Skeletal muscle tissue (tissue), 4 donors: ENCODE data around the gene CBX5. TPM values are rescaled to one million over a fixed set of nuclear protein-coding genes. Genes with fewer than 3 reads are reported as not detected.
"Not testable (repeated sequence)": the region's sequence is repeated elsewhere in the genome, so short reads cannot be mapped to it uniquely, and the experiment has no call there.

Experiments
- H3K27ac ChIP-seq: one replicate; pipeline ENCODE4 v1.7.0; 2013; ENCODE audit warnings: mild to moderate bottlenecking, low read depth, low read length, inconsistent platforms
- H3K27me3 ChIP-seq, 3 donors: one replicate each; pipeline ENCODE4 v1.7.0; 2013; ENCODE audit warnings: low read length in 3 of 3; ENCODE audit not compliant: control insufficient read depth in 3 of 3, insufficient read depth in 3 of 3
- H3K36me3 ChIP-seq, 3 donors: one replicate each; pipeline ENCODE4 v1.7.0; 2013; ENCODE audit warnings: low read length in 3 of 3; ENCODE audit not compliant: control insufficient read depth in 3 of 3, insufficient read depth in 3 of 3
- H3K4me1 ChIP-seq, 3 donors: one replicate each; pipeline ENCODE4 v1.7.0; 2013; ENCODE audit warnings: low read length in 3 of 3, mild to moderate bottlenecking in 3 of 3; ENCODE audit not compliant: control insufficient read depth in 3 of 3, insufficient read depth in 3 of 3
- H3K4me3 ChIP-seq, 3 donors: one replicate each; pipeline ENCODE4 v1.7.0; 2013; ENCODE audit warnings: low read length in 3 of 3
- H3K9ac ChIP-seq, 3 donors: one replicate each; pipeline ENCODE4 v1.7.0; 2013; ENCODE audit warnings: low read length in 3 of 3, mild to moderate bottlenecking in 3 of 3, moderate library complexity in 2 of 3, low read depth in 1 of 3
- H3K9me3 ChIP-seq, 3 donors: one replicate each; pipeline ENCODE4 v1.7.0; 2013; ENCODE audit warnings: low read length in 3 of 3; ENCODE audit not compliant: control insufficient read depth in 3 of 3
- total RNA-seq: library from RNA; depleted of rRNA; stranded (reverse); fragments of >200 nt; gene quantifications from one replicate; pipeline ENCODE4 v1.2.3, GENCODE V29; 2014
- donor health status: Osteomylitis.

CBX5 gene
- total RNA-seq: 49.6 TPM

DNA sequence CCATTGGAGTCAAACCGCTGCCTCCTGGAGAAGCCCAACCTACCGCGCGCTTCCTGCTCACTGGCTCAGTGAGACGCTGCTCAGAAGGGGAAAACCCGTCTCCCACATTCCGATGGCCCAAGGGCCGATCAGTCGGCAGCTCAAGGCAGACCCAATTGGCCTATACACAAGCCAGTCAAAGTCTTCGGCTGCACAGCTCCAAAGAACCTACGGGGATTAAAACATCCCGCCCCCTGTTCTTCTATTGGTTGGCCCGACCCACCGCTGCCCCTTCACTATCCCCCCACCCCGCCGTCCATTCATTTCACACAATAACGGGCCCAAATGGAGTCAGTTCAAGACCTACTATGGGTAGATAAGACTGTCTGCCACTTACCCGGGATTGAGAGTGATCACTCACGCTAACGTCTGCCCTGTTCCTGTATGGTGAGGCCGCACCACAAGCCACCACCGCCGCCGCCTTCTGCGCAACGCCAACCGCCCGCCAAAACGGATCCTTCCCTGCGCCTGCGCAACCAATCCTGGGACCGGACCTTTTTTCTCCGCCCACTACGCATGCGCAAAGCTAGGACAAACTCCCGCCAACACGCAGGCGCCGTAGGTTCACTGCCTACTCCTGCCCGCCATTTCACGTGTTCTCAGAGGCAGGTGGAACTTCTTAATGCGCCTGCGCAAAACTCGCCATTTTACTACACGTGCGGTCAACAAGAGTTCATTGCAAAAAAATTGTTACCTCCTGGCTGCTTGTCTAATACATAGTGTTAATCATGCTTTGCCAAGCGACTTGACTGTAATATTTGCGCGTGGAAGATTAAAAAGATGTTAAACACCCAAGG, at the start of gene CBX5:
Gene CBX5 (minus strand): TSS at position 491 of the 836 bp plus-strand sequence. CDS start 22,472 bp downstream, outside the sequence.
- Histone ChIP-seq H3K4me3 (peak within 1 kb of the TSS; percentile 89 to 97 (median 97)), H3K27ac (peak within 1 kb of the TSS; percentile 97), H3K9ac (peak within 1 kb of the TSS; percentile 89 to 99 (median 96)), H3K36me3 (peaks cover 24 to 33% (median 27%) of the 10 kb centered on the region in 3 donors), H3K4me1 (peaks cover 48 to 52% (median 50%) of the 10 kb centered on the region in 3 donors), H3K27me3 (no peaks in the 10 kb centered on the region), H3K9me3 (no peaks in the 10 kb centered on the region)

DNA sequence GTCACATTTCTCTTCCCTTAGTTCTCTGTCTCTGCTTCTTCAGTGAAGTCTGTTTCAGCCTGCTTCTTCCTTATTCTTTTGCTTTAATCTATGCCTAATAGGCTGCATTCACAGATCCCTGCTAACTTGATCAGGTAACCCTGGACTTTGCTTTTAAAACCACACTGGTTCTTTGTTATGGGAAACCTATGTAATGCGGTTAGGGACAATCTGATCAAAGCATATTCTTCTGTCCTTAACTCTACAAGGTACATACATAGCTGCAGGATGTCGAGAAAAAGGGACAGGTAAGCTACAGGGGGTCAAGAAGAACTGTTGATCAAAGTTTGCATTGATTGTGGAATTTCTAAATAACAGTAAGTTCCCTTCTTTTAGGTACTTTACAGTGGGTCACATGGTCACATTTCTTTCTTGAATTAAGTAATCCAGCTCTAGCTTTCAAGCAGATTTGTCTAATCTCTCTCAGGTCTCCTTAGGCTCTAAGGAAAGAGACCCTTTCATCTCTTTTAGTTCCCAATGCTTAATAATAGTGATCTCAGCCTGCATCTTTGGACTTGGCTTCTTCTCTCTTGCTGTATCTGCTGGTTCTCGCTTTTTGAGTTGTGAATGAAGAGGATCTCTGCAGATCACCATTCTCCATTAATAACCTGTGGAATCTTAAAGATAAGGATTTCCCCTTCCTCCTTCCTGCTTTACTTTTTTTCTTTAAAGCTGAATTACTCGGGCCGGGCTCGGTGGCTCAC, 48.8 kb upstream of the CBX5 start:
- Histone ChIP-seq H3K4me3 (no peak overlapping the region), H3K4me1 (peaks cover 10 to 17% (median 17%) of the 10 kb centered on the region in 3 donors), H3K9me3 (no peaks in the 10 kb centered on the region), H3K36me3 (peaks cover 0 to 10% (median 0%) of the 10 kb centered on the region in 3 donors), H3K27ac (no peak overlapping the region), H3K9ac (no peak overlapping the region), H3K27me3 (no peaks in the 10 kb centered on the region)

DNA sequence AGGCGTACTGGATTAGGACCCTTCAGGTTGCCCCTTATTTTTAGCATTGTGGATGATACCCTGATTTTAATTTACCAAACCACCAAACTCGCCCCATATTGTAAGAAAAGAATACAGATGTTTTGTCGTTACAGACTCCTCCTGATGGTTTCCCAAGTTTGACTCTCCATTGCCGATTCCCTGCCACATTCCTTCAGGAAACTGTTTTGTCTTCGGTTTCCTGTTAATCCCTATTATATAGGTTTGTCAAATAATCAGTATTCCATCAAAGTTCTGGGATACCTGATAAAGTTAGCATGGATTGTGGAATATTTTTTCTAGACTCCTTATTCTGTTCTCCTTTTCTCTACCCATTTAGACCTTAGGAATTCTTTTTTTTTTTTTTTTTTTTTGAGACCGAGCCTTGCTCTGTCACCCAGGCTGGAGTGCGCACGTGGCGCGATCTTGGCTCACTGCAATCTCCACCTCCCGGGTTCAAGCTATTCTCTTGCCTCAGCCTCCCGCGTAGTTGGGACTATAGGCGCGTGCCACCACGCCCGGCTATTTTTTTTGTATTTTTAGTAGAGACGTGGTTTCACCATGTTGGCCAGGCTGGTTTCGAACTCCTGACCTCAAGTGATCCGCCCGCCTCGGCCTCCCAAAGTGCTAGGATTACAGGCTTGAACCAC, 45.7 kb upstream of the CBX5 start:
- H3K27me3 ChIP-seq, H3K9me3 ChIP-seq, H3K36me3 ChIP-seq: not testable (repeated sequence)
- Histone ChIP-seq H3K27ac (peak overlapping the region; percentile 81), H3K4me1 (peaks cover 7 to 17% (median 14%) of the 10 kb centered on the region in 3 donors), H3K4me3 (peak overlapping the region; percentile 82 to 100 (median 99)), H3K9ac (peak overlapping the region; percentile 93 to 97 (median 96))

DNA sequence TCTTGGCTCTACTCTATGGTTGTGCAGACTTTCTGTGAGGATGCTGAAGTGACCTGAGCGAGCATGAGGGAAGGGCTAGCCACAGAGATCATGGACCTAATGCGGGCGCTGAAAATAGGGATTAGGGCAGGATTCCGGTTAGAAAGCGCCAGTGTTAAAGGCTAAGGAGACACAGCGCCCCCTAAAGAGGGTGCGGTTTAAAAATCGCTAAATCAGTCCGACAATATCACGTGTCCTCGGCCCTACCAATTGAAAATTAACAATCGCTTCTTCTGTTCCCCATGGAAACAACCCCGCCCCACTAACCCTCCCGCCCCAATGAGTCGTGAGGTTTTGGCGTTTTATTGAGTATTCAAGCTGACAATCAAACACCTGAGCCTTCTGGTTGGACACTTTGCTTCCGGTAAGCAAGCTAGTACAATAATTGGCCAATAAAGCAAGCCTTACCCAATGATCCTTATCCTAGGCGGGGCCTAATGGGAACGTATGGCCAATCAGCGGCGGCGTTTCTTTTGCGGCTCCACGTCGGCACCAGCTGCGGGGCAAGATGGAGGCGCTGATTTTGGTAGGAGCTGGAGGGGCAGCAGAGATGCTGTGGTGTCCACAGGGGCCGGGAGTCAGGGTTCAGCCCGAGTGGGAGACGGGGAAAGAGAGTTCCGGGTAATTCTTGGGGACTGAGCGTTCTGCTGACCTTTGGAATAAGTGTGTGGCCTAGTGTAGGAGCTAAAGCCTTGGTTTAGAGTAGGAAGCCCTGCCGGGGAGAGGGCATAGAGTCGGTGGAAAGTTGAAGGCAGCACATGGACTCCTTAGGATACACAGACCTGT, 44.9 kb upstream of the CBX5 start, which contains the start of gene COPZ1:
Gene COPZ1 (plus strand): TSS at position 515 of the 825 bp plus-strand sequence. CDS start 33 bp downstream, at position 548.
- Histone ChIP-seq H3K4me3 (peak within 1 kb of the TSS; percentile 82 to 100 (median 99)), H3K27ac (peak within 1 kb of the TSS; percentile 81), H3K4me1 (peaks cover 7 to 17% (median 12%) of the 10 kb centered on the region in 3 donors), H3K9ac (peak within 1 kb of the TSS; percentile 93 to 97 (median 96)), H3K36me3 (peaks cover 0 to 4% (median 0%) of the 10 kb centered on the region in 3 donors), H3K27me3 (no peaks in the 10 kb centered on the region), H3K9me3 (no peaks in the 10 kb centered on the region)

DNA sequence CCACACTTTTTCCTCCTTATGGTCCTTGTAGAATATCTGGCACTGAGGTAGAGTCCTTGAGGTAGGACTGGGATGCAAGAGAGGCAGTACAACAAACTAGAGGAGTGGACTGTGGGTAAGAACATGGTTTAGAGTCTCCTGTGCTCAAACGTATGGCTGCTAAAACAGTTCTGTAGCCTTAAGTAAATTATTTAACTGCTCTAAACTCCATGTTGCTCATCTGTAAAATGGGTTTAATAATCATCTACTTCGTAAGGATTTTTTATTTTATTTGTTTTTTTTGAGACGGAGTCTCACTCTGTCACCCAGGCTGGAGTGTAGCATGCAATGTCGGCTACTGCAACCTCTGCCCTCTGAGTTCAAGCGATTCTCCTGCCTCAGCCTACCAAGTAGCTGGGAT, 41.4 kb upstream of the CBX5 start:
- Histone ChIP-seq H3K4me3 (no peak overlapping the region), H3K9ac (no peak overlapping the region), H3K9me3 (no peaks in the 10 kb centered on the region), H3K27me3 (no peaks in the 10 kb centered on the region), H3K4me1 (peaks cover 5 to 12% (median 7%) of the 10 kb centered on the region in 3 donors), H3K36me3 (no peaks in the 10 kb centered on the region), H3K27ac (no peak overlapping the region)

DNA sequence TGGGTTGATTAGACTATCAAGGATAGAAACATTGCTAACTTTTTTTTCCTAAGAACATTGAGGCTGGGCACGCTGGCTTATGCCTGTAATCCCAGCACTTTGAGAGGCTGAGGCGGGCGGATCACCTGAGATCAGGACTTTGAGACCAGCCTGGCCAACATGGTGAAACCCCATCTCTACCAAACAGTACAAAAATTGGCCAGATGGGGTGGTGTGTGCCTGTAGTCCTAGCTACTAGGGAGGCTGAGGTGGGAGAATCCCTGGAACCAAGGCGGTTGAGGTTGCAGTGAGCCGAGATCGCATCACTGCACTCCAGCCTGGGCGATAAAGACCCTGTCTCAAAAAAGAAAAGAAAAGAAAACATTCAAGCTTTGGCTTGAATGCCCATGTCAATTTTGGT, 32.4 kb upstream of the CBX5 start:
- not testable (repeated sequence) for H3K4me1 ChIP-seq, H3K27ac ChIP-seq, H3K9me3 ChIP-seq, H3K9ac ChIP-seq, H3K27me3 ChIP-seq, H3K4me3 ChIP-seq, H3K36me3 ChIP-seq

DNA sequence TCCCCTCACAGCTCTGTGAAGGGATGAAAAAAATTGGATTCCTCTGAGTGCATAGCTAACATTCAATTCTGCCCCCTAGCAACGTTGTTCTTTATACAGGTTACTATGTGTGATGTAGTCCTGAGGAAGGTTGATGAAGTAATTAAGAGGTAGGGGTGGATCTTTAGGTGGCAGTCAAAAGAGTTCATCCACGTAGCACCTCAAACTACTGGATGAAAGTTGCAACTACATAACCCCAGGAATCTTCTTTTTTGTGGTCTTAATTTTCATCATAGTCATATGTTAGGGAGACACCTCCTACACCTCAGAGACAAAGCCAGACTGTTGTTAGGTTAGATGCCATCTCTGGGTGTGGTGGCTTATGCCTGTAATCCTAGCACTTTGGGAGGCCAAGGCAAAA, 31.1 kb upstream of the CBX5 start:
- no peak overlapping the region for H3K4me3 ChIP-seq
- no peaks in the 10 kb centered on the region for H3K4me1 ChIP-seq
- no peaks in the 10 kb centered on the region for H3K36me3 ChIP-seq
- H3K27ac ChIP-seq: no peak overlapping the region
- H3K9me3 ChIP-seq: no peaks in the 10 kb centered on the region
- H3K27me3 ChIP-seq: no peaks in the 10 kb centered on the region
- H3K9ac ChIP-seq: no peak overlapping the region

DNA sequence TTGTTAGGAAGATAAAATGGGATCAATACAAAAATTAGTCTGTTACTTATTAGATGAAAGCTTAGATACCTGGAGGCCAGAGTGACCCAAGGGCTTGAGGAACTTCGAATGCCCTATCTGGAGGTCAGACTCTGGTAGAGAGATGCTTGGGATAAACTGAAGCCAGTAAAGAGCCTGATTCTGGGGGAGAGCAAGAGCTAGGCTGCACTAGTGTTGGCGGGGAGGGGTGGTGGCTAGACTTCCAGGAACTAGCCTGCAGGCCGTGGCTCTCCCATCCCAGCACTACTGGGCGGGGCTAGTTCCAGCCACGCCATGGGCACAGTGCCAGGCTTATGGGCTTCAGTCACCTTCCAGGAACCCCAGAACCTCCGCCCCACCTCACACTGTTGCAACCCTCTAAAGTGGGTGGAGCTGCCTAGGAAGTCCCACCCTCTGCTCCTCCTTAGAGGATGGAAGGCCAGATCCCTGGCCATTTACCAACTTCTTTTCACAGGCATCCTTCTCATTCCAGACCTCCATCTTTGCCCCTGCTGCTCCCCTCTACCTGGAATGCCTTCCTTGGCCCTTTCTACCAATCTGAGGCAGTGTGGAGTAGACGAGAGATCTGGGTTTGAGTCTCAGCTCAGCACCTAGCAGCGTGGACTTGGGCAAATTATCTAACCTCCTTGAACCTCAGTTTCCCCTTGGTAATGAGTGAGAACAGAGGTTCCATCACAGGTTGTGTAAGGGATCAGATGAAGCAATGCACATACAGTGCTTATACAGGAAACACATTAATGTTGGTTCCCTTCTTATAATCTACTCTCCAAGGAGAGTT, 27.2 kb upstream of the CBX5 start:
- Histone ChIP-seq H3K9ac (no peak overlapping the region), H3K27ac (no peak overlapping the region), H3K36me3 (no peaks in the 10 kb centered on the region), H3K27me3 (no peaks in the 10 kb centered on the region), H3K4me3 (no peak overlapping the region), H3K4me1 (peaks cover 4 to 10% (median 8%) of the 10 kb centered on the region in 3 donors), H3K9me3 (no peaks in the 10 kb centered on the region)
